KOPT-K1 (cell line): ENCODE data around the gene ASXL2.

Source experiments
- H3K27ac ChIP-seq: fragments of 200-600 bp; sonication (generic); 2 replicates; pipeline ENCODE4 v1.5.1; 2016; ENCODE audit warnings: antibody characterized with exemption, mild to moderate bottlenecking, low read depth, low read length; ENCODE audit not compliant: poor library complexity, severe bottlenecking
- H3K36me3 ChIP-seq: fragments of 200-600 bp; sonication (generic); 2 replicates; pipeline ENCODE4 v1.5.1; 2017; ENCODE audit warnings: antibody characterized with exemption, mild to moderate bottlenecking, low read length, moderate library complexity; ENCODE audit not compliant: insufficient read depth
- H3K9me3 ChIP-seq: fragments of 200-600 bp; sonication (generic); 2 replicates; pipeline ENCODE4 v1.5.1; 2017; ENCODE audit warnings: antibody characterized with exemption, low read length, mild to moderate bottlenecking; ENCODE audit not compliant: insufficient read depth, poor library complexity, severe bottlenecking

Gene ASXL2

DNA sequence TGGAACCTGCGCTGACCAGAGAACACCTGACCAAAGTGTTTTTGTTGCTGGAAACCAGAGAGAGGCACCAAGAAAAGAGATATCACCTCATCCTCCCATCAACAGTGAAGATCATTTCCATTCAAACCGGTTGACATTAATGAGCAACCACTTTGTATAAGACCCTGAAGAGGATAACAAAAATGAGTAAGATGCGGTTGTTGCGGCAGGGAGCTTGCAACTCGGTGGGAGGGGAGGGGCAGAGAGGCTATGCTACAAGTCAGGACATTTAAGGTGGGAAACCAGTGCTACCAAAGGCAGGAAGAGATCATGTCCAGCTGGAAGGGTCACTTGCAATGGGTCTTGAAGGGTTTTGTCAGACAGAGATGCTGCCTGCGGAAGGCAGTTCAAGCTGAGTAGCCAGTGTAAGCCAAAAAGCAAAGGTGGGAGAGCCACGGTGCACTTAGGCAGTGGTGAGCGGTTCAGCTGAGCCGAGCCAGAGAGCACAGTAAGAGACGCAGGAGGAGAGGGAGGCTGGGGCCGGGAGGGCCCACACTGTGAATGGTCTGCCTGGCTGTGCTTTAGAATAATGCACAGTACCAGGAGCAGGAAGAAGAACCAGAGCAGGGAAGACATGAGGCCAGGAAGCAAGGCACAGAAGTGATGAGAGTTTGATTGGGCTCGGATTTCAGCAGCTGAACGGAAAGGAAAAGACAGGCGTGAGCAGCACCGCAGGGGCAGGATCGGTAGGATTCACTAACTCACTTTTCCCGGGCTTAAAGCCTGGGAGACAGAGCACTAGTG, 180.5 kb downstream of the ASXL2 start:
- Histone ChIP-seq H3K9me3 (no peaks in the 10 kb centered on the region), H3K36me3 (no peaks in the 10 kb centered on the region), H3K27ac (no peak overlapping the region)

DNA sequence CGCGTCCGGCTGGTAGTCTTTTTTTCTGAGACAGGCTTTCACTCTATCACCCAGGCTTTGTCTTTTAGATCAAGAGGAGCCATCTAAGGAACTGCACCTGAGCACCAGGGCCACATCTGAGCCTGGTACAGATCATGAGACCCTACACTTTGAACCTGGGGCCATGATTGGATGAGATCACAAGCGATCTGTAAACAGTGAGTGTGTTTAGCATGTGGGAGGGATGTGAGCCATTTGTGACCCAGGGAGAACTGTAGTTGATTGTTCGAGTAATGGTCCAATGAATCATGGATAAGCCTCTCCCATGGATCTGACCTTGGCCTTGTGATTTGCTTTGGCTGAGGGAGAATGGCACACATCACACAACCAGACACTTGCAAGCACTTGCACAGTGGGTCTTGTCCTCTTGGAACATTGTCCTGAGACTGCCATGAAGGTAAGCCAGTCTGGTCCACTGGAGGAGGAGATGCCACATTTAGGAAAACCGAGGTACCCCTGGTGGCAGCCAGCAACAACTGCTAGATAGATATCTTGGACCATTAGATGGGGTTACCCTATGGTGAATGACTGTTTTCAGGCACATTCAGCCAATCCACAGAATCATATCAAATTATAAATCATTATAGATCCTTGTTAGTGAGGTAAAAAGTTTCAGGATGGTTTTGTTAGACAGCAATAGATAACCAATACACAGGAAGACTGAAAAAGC, 185.4 kb downstream of the ASXL2 start:
- Histone ChIP-seq H3K36me3 (no peaks in the 10 kb centered on the region), H3K9me3 (no peaks in the 10 kb centered on the region), H3K27ac (no peak overlapping the region)

DNA sequence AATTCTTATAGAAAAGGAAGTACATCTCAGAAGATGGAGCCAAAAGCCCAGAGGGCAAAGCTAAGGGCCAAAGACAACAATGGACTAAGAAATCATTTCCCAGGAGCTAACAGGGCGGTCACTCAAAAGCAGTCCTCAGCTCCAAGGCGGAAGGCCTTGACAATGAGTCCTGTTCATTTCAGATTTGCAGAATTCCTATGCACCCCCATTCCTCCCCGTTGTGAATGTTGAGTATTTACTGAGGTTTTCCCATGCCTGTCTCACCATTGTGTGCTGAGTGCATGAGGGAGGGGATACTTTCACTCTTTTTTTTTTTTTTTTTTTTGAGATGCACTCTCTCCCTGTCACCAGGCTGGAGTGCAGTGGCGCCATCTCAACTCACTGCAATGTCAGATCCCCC, 186.1 kb downstream of the ASXL2 start:
- Histone ChIP-seq H3K27ac (no peak overlapping the region), H3K36me3 (no peaks in the 10 kb centered on the region), H3K9me3 (no peaks in the 10 kb centered on the region)

DNA sequence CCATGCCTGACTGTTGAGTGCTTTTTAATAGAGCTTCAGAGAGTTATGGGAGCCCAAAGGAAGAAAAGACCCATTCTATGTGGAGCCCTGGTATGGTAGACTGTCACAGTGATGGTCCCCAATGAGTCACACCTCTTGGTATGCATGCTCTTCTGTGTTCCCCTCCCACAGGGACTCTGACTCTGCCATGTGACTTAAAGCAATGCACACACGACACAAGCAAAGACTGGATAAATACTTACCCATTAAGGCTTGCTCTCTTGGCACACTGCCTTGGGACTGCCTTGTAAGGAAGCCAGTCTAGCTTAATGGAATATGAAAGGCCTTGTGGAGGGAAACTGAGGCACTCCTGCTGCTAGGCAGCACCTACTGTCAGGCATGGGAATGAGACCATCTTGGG, 188.2 kb downstream of the ASXL2 start:
- no peaks in the 10 kb centered on the region for H3K9me3 ChIP-seq
- H3K27ac ChIP-seq: no peak overlapping the region
- H3K36me3 ChIP-seq: no peaks in the 10 kb centered on the region

DNA sequence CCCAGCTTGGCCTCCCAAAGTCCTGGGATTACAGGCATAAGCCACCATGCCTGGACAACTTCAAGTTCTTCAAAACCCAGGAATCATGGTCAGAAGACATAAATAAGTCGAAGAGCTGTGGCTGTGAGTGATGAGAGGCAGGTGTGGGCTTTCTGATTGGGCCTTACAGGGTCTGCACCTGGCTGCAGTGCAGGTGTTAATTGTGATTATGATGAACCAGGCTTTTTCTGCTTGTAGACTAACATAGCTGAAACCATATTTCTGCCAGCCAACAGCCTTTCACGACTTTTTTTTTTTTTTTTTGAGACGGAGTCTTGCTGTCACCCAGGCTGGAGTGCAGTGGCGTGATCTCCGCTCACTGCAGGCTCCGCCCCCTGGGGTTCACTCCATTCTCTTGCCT, 190.1 kb downstream of the ASXL2 start:
- H3K27ac ChIP-seq: no peak overlapping the region
- no peaks in the 10 kb centered on the region for H3K9me3 ChIP-seq
- no peaks in the 10 kb centered on the region for H3K36me3 ChIP-seq

DNA sequence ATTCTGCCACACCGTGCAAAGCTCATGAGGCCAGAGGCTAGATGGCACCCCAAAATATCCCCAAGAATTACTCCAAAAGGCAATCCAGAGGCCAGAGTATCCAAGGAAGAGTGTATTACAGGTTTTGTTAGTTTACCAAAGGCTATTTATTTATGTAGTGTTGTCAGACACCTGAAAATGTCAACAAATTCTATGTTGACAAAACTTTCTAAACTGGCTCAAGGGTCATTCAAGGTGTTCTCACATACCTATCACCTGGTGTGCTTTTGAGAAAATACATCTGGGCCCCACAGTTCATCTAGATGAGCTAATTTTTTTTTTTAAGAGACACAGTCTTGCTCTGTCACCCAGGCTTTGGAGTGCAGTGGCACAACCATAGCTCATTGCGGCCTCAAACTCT, 192.5 kb downstream of the ASXL2 start:
- H3K36me3 ChIP-seq: no peaks in the 10 kb centered on the region
- no peak overlapping the region for H3K27ac ChIP-seq
- no peaks in the 10 kb centered on the region for H3K9me3 ChIP-seq

DNA sequence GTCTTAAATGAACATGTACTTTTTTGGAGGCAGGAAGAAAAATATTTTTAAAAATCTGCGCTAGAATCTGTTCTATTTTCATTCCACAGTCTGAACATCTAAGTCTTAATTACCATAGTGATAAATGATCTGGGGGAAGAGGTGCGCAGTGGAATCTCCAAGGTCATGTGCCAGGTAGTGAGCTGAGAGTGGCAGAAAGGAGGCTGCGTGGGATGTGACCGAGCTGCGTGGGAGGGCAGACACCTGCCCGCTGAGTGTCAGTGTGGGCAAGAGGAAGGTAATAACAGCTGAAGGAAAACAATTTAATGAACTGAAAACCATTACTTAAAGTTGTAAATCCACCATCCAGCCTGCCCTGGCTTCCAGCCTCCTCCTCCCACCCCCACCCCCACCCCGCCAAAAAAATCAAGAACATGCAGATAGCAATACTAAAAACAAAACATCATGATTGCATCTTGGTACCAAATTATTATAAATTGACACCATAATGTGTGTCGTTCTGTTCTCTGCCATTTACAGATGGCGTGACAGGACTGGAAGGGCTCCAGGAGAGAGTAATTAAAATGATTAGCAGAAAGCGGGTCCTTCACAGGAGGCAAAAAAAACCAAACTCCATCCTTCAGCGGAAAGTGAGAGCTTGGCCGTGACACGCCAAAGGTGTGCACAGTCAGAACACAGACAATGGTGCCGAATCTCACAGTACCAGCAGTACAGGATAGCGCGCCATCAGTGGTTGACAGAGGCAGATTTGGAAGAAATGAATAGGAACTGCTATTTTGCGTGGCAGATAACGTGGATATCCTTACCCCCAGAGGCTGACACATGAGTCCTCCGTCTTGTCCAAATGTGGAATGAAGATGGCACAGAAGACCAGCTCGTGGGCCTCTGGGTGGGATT, 193.5 kb downstream of the ASXL2 start:
- H3K36me3 ChIP-seq: no peaks in the 10 kb centered on the region
- no peaks in the 10 kb centered on the region for H3K9me3 ChIP-seq
- H3K27ac ChIP-seq: no peak overlapping the region
